Measurements from ENCODE around the gene ADGRG6.
"Not testable (repeated sequence)": the region's sequence is repeated elsewhere in the genome, so short reads cannot be mapped to it uniquely, and the experiment has no call there.

The ADGRG6 gene

DNA sequence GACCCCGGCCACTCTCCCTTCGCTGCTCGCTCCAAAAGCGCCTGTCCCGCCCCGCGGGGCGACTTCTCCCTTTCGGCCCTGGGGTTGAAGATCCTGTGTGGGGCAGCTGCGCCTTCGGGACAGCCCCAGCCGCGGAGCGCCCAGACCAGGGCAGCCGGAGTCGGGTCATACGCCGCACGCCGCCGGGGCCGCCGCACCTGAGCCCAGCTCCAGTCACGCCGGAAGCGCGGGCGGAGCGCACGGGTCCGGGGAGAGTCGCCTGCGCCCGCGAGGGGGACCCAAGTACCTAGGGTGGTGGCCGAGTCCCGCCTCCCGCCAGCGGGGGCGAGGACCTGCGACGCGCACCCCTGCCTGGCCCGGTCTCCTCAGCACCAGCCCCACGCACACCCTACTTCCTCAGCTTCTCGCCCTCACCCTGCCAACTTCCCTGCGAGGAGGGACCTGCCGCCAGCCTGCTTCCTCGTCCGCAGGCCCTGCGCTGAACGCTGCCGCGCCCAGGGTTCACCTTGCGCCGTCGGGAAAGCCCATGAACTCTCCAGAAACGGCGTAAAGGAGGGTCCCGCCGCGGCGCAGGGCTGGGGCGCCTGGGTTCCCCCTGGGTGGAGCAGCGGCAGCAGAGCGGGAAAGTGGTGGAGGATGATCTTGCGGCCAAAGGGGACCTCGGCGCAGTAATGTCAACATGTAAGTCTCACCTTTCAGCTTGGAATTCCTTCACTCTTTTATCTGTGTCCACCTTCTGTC is at the start of gene ADGRG6:
Gene ADGRG6 (plus strand): TSS at position 357 of the 741 bp plus-strand sequence. CDS start 323 bp downstream, at position 680.
- peak; percentile 17 for DNase-seq (ENCODE audit: low spot score)

DNA sequence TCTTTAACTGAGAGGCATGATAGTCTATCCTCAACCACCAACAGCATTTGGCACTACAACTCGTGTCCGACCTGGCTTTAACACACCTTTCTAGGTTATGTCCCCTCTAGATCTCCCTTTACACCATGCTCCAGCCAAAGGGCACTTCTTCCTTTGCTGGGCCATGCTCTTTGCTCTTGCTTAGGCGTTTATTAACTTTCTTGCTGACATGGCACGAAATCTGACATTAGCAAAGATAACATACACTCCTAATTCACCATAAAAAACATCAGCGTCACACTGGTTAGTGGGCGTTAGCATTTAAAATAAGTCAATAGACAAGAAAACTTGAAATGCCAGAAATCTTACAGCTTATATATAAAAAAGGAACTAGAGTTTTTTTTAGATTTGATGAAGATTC is 47.3 kb upstream of the ADGRG6 start:
- no peak for DNase-seq (ENCODE audit: low spot score)

DNA sequence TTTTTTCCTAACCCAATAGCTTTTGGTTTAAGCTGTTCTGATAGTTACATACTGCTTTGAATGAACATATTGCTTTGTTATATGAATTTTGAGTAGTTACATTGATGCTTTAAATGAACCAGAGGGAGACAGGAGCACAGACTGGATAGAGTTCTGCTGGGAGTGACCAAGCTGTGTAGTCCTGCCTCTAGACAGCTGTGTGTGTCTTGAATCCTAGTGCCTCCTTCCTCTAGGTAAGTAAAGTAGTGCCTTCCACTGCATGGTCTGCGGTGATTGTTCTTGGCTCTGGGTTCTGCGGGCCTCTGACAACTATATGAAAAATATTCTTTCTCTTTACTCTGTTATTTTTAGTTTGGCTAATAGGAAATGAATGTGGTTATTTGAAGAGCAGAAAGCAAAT is 46.0 kb upstream of the ADGRG6 start:
- DNase-seq (ENCODE audit: low spot score) = no peak

DNA sequence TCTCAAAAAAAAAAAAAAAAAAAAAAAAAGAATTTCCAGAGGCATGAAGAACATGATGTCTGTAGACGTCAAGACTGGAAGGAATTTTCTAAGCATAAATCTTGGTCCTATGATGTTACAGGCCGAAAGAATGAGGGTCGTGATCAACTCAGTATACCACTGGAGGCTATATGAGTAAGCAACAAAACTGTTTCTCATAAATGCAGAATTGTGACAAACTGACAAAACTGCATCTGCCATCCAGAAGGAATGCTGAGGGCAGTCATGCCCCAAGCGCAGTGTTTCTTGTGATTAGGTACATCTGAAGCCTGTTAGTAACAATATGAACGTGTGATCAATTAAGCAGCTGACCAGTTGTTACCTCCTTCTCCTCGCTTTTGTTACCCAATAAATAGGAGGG is 43.5 kb upstream of the ADGRG6 start:
- no peak for DNase-seq (ENCODE audit: low spot score)

DNA sequence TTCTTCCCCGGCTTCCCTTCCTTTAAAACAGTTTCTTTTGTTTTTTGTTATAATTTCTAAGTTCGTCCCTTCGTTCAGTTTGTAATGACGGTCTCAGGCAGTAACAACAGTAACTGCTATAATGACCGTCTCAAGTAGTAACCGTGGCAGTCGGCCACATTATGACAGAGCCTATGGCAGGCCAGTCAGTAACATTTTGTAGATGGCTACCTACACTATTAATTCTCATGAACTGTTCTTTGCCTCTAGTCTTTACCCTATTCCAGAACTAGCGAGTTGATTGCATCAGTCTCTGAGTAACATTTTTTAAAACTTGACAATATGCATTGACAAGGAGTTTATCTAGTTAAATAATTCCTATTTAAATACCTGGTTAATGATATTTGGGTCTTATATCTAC is 43.0 kb upstream of the ADGRG6 start:
- no peak for DNase-seq (ENCODE audit: low spot score)

DNA sequence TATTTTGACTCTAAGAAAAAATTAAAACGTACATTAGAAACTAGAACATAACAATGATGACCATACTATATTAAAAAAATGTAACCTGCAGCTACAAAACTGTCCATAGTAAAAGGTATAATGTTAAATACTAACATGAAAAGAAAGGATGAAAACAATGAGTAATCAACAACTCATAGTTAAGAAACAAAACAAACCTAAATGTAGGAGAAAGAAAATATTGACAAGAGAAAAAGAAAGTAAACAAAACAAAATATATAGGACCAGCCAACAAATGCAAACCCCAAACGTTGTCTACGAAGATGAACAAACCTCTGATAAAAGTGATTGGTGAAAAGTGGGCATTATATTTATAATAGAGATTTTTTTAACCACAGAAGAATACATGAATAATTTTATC is 41.1 kb upstream of the ADGRG6 start:
- DNase-seq (ENCODE audit: low spot score) = no peak

DNA sequence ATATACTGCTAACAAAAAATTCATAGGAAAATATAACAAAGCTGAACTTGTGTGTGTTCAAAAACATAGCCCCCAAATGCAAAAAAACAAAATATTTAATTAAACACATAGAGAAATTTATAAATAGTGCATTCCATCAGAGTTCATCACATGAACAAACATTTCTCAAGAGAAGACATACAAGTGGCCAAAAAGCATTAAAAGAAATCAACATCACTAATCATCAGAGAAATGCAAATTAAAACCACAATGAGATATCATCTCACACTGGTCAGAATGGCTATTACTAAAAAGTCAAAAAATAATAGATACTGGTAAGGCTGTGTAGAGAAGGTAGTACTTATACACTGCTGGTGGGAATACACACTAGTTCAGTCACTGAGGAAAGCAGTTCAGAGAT is 39.6 kb upstream of the ADGRG6 start:
- no peak for DNase-seq (ENCODE audit: low spot score)

DNA sequence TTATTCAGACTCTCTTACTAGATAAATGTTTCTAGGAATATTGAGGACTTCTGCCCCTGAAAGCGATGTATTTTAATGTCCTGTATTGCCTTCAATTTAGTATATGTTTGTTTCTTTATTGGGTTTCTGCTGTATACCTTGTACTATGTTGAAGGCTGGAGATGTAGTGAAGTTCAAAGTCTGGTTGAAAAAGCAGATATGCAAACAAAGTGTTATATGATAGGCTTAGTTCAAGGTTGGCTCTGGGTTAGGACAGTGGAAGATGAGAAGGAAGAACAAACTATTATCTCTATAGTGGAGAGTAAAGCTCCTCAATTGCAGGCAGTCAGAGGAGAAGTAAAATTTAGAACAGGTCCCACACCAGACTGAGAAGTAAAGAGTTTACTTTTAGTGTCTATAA is 36.3 kb upstream of the ADGRG6 start:
- DNase-seq (ENCODE audit: low spot score) = no peak

DNA sequence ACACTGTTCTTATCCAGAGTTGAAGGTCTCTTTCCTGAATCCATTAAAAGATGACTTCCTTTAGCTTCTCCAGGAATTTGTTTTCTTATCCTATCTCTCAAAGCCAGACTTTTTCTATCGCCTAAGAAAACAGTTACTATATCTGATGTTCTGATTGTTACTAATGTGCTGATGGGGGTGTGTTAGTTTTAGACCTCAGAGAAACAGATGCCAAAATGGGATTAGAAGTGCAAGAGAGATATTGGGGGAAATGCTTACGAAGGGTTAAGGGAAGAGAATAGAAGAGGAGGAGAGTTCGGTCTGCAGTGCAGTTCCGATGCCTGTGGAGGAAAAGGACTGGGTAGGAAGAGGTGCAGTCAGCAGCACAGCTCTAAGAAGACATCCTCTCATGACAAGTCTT is 35.7 kb upstream of the ADGRG6 start:
- no peak for DNase-seq (ENCODE audit: low spot score)

DNA sequence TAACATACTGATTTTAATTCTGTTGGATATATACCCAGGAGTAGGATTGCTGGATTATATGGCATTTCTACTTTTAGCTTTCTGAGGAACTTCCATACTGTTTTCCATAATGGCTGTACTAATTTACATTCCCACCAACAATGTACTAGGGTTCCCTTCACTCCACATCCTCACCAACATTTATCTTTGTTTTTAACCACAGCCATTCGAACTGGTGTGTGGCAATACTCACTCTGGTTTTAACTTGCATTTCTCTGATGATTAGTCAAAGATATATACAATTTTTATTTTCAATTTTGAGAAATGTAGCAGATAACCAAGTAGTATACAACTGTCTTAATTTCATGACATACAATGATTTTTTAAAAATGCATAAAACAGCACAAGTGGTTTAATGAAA is 30.3 kb upstream of the ADGRG6 start:
- DNase-seq (ENCODE audit: low spot score) = no peak

DNA sequence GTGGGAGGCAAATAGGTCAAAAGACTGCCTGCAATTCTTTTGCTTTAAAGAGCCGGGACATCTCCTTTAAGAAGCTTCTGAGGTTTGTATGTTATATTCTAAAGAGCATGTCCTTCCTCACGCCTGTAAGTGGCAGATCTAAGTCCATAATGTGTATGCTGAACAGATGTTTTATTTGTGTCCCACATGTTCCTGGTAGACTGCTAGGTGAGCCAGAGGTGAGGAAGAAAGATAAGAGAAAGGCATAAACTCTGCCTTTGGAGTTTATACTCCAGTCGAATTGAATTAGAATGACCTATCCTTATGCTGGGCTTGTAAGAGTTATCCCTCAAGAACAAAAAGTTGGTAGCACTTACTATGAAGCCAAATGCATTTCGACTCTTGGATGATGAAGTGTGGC is 27.2 kb upstream of the ADGRG6 start:
- DNase-seq (ENCODE audit: low spot score) = no peak

DNA sequence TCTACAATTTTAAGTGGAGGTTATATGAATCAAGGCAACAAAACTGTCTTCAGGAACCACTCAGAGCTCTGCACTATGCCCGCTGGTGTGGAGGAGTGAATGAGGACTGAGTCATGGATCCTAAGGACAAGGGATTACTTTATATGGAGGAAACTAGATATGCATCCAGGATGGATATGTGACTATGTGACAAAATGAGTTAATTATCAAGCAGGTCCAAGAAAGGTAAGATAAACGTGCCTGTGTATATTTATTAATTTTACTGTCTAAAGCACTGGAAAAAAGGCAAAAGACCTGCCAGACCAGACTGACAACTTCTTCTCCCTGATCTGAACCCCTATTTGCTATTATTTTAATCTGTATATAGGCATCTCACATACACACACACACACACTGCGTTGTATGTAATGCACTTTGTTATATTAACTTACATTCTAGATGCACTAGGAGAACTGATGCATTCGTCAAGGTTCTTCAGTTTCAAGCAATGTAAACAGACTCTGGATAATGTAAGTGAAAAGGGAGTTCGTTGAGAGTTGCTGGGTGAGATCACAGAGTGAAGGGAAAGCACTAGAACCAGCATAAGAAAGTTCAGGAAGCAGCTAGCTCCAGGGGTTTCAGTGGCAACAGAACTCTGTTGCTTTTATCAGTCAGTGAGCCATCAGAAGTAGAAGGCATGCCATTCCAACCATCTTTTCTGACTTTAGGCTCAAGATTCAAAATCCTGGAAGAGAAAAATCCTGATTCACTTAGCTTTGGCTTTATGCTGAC is 26.4 kb upstream of the ADGRG6 start:
- no peak for DNase-seq (ENCODE audit: low spot score)

DNA sequence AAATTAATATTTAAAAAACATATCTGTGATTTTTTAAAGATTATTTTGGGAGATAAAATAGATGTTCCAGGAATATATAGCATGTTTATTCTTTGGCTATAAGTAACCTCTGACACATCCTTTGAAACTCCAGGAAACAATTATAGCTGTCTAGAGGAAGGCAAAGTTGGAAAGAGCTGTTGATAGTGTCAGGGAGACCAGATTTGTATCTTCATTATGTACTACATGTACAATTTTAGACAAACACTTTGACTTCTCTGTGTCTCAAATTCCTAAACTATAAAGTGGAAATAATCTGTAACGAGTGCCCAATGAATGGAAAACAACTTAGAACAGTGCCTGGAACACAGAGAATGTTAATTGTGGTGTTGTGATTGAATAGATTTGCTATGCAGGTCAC is 25.6 kb upstream of the ADGRG6 start:
- DNase-seq (ENCODE audit: low spot score) = no peak

DNA sequence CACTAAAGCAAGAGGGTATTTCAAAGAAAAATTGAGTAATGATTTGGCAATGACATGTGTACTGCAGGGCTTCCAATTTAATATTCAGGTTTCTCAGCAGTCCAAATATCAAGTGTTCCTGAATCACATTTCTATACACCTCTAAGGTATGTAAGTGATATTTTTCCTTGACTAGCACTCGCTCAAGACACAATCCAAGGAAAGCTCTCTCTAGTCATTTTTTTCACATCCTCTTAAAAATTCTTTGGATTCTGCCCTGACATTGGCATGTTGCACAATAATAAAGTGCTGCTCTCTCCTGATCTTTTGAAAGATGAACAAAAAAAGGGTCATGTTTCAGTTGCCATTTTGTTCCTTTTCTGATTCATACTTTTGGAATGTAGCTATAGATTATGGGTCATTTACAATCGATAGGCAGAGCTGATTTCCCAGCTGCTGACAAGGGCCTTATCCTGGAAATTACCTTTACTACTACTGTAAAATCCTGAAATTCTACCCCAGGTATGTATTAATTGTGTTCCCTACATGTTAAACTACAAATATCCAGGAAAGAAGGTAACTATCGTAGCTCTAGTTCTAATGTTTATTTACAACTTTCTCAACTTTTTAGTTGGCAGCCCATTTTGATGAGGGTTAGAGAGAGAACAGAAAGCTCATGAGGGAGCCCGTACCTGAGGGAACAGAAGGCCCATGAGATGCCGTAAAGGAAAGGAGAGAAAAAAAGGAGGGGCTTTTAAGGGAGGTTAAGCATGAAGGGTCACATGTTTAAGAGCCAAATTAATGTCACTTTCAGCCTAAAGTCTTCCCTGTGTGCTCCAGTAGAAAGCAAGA is 22.2 kb upstream of the ADGRG6 start:
- no peak for DNase-seq (ENCODE audit: low spot score)

DNA sequence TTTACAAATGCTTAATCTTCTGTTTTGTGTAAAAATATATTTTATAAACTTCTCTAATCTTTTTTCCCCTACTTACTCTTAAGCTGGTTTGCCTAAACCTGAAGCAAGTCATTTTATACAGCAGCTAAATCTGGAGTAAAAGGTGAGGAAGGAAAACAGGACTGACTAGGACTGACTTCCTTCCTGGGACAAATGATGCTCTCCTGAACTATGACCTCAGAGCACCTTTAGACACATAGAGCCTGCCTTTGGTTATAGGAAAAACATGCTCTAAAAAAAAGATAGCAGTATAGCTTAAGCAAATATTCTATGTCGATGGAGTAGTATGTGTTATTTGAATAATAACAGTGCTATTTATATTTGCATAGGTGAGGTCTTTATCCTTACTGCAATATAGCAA is 21.5 kb upstream of the ADGRG6 start:
- no peak for DNase-seq (ENCODE audit: low spot score)

DNA sequence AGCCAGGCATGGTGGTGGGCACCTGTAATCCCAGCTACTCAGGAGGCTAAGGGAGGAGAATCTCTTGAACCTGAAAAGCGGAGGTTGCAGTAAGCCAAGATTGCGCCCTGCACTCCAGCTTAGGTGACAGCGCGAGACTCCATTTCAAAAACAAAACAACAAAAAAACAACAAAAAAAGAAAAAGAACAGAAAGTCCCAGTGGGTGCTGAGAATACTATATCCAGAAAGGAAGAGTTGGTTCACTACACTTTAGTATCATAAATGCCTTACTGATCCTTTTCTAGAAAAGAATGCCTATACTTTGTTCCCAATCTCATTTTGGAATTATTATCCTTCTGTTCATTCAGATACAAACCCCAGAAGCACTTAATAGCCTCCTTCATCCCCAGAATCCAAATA is 20.9 kb upstream of the ADGRG6 start:
- DNase-seq (ENCODE audit: low spot score) = no peak

DNA sequence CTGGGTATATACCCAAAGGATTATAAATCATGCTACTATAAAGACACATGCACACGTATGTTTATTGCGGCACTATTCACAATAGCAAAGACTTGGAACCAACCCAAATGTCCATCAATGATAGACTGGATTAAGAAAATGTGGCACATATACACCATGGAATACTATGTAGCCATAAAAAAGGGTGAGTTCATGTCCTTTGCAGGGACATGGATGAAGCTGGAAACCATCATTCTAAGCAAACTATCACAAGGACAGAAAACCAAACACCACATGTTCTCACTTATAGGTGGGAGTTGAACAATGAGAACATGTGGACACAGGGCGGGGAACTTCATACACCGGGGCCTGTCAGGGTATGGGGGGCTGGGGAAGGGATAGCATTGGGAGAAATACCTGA is 18.7 kb upstream of the ADGRG6 start:
- not testable (repeated sequence) for DNase-seq (ENCODE audit: low spot score)

DNA sequence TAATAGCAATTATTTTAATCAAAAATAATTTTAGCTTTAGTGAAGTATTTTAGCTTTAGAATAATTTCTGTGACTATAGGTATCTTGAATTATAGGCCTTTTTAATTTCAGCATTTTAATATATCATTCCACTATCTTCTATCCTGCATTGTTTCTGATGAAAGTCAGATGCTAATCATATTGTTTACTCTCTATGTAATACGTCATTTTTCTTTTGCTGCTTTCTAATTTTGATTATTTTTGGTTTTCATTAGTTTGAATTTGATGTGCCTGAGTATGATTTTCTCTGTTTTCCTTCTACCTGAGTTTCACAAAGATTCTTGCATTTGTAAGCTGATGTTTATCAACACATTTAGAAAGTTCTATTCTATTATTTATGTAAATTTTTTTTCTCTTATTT is 17.4 kb upstream of the ADGRG6 start:
- no peak for DNase-seq (ENCODE audit: low spot score)

DNA sequence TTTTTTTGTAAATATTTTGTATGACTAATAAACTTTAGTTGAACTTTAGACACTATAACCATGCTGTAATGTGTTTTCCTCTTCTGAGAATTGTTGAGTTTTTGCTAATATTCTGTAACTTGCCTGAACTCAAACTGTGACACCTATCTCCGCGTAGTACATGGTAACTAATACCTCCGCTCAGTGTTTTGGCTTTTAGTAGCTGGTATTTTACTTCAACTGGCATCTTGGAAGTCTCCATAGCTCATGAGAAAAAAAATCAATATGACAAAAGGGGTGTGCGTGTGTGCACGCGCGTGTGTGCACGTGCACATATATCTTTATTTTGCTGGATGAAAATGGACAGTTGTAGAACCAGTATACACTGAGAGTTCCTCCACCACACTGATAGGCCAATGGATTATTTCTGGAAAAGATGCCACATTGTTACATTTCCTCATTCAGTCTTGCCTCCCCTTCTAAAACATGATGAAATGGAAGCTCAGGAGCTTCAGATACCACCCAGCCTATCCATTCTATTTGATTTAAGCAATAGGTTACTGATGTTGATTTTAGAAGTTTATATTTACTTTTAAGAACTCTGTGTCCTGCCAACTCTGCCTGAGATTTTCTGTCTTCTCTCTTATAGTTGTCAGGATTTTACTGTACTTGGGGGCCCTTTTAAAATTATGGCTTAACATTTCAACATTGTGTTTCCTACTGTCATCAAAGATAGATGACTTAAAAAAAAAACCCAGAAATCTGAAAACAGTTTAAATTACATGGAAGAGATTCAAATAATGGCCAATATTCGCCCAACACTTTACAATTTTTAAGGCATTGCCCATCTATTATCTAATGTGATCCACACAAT is 16.3 kb upstream of the ADGRG6 start:
- DNase-seq (ENCODE audit: low spot score) = no peak

DNA sequence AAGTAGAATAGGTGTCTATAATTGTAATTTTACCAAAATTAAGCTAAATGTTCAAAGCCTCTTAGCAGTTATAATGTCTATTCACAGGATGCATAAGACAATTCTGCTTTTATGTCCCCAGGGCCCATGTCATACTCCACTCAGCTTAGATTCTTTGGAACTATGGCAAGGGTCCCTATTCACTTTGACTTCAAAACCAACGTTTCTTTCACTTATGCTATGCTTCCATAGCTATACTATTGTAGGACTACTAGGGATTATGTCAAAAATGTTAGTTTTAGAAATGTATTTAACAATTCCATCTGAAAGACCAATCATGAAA is 15.8 kb upstream of the ADGRG6 start:
- DNase-seq (ENCODE audit: low spot score) = no peak

DNA sequence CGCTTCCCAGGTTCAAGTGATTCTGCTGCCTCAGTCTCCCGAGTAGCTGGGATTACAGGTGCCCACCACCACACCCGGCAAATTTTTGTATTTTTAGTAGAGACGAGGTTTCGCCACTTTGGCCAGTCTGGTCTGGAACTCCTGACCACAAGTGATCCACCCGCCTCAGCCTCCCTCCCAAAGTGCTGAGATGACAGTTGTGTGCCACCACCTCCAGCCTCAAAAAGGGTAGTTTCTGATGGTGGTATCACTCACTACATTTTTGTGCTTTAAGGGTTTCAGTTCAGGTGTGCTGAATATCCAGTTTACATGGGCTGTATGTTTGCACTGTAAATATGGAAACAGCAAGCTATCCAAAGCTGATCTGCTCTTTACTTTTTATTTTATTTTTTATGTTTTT is 12.1 kb upstream of the ADGRG6 start:
- no peak for DNase-seq (ENCODE audit: low spot score)

DNA sequence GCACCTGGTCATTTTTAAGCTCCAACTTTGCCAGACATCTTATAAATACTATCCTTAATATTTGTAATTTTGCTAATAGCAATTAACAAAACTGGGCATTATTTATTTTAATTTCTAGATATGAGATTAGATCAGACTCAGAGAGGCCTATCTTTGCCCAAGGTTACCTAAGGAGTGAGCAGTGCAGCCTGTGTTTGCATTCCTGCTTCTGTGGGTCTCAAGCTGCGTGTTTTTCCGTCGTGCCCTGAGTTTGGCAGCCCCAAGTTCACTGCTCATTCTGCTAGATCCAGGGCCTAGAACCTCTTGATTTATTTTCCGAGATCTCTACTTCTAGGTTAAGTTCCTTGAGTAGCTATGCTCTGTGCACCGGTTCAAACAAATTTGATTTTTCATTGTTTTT is 11.0 kb upstream of the ADGRG6 start:
- no peak for DNase-seq (ENCODE audit: low spot score)

Measured in CD4-positive, alpha-beta T cell treated with Interleukin-6 at 100 ng/mL for 8 hours (primary cell).